GM21423 (cell line): ENCODE results near the gene C1QTNF5.
A peak's percentile ranks its signal among the peaks of the same experiment; 100 is the strongest.
"Not testable (repeated sequence)": the region's sequence is repeated elsewhere in the genome, so short reads cannot be mapped to it uniquely, and the experiment has no call there.

Experiments used
- ATAC-seq: cut with Tn5 transposase; IDR thresholded peaks from one replicate; pipeline ENCODE4 v1.9.1; 2021; ENCODE audit warnings: mild to moderate bottlenecking, moderate library complexity; ENCODE audit not compliant: unreplicated experiment

The C1QTNF5 gene

GRCh38 chr11:119340335-119341221 is at the start of gene C1QTNF5:
Gene C1QTNF5, minus strand, starts transcription at chr11:119340883. Its CDS starts 486 bp downstream, at chr11:119340397.
- ATAC-seq: no peak

- ATAC-seq: no peak
Measured at GRCh38 chr11:119389611-119390254, 49.0 kb upstream of the C1QTNF5 start.

- no peak for ATAC-seq
Measured at GRCh38 chr11:119388103-119388502, 47.4 kb upstream of the C1QTNF5 start.

- ATAC-seq: no peak
Measured at GRCh38 chr11:119384332-119384731, 43.6 kb upstream of the C1QTNF5 start.

GRCh38 chr11:119382513-119382912 is 41.8 kb upstream of the C1QTNF5 start:
- ATAC-seq: not testable (repeated sequence)

- ATAC-seq: no peak
Measured at GRCh38 chr11:119382101-119382500, 41.4 kb upstream of the C1QTNF5 start.

- ATAC-seq: peak; percentile 96
Measured at GRCh38 chr11:119381181-119381988, 40.7 kb upstream of the C1QTNF5 start, which contains the start of gene USP2. Gene USP2, minus strand, starts transcription at chr11:119381690. Its CDS starts 8,210 bp downstream, at chr11:119373480.

GRCh38 chr11:119380827-119381180 is 40.1 kb upstream of the C1QTNF5 start:
- no peak for ATAC-seq

DNA sequence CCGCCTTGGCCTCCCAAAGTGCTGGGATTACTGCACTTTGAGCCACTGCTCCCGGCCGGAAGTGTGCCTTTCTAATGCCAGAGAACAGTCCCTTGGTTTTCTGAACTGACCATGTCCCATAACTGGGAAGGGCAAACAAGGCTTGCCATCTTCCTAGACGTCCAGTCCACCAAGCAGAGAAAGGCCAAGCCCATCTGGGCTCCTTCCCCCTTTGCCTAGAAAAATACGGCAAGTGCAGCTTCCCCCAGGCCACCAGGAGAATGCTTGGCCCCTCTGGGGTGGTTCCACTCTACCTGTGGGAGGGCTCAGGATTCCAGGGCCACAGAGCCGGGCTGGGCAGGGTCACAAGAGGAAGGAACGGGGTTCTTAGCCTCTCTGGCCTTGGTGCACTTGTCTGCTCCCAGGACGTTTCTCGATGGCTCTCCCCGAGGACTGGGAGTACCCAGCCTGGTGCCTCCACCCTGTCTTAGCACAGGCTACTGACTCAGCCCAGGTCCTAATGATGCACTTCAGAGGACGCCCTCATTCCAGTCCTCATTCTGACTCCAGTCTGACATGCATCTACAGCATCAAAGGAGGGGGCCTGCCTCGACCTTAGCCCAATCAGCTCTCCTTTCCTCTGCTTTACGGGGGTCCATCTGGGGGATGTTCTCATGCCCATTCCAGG is 39.6 kb upstream of the C1QTNF5 start:
- ATAC-seq: no peak

GRCh38 chr11:119378851-119379465 is 38.3 kb upstream of the C1QTNF5 start:
- ATAC-seq: no peak

DNA sequence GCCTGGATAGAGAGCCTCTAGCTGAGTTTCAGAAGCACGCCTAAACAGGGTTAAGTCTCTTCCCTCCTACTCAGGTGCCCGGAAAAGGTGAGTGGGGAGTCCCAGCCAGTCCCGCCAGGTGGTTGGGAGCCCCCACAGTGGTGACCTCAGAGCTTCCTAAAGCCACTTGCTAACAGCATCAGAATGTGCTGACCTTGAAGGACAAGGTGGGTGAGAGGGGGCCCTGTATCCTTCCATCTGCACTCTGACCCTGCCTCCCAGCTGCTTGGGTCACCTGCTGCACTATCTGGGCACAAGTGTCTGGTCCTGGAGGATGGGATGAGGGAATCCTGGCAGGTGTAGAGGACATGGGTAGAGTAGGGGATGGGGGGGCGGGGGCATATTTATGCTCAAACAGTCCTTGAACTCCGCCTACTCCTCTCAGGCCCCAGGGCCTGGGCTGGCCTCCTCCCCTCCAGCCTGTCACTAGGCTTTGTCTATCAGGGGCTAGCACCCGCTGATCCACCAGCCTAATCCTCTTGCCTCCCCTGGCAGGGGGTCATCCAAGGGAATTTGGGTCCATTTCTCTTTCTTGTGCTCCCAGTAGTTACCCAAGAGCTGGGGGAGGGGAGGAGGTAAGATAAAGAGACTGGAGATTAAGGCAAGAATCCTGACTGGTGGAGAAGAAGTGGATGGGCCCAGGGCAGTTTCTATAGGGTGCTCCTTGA is 37.4 kb upstream of the C1QTNF5 start:
- no peak for ATAC-seq

DNA sequence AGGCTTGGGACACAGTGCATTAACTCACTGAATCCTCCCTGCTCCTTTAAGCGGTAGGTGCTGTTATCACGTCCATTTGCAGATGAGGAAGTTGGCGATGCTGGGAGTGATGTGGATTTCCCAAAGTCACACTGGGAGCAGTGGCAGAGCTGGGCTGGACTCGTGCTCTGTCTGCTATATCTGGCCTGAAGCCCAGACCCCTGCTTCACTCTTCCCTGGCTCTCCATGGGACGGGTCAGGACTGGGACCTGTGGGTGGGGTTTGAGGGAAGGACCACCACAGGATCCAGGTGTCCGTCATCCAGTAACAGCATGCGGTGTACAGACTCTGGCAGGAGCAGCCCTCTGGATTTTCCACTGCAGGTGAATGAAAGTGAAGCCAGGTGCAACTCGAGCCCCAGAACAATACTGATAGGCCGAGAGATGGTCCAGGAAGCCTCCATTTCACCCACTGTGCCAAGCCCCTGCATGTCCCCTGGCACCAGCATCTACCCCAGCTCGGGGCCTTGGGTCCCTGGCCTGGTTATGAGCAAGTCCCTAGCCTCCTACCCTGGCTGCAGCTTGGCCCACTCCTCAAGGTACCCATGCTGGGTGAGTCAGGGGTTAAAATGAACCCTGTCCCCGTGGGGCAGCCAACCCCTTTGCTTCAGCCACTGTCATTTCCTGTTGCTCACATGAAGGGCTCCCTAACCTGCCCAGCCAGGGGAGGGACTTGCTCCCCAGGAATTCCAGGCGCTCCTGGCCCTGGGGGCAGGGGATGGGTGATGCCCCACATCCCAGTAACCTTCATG is 36.6 kb upstream of the C1QTNF5 start:
- ATAC-seq: no peak

- no peak for ATAC-seq
Measured at GRCh38 chr11:119376197-119376847, 35.6 kb upstream of the C1QTNF5 start.

DNA sequence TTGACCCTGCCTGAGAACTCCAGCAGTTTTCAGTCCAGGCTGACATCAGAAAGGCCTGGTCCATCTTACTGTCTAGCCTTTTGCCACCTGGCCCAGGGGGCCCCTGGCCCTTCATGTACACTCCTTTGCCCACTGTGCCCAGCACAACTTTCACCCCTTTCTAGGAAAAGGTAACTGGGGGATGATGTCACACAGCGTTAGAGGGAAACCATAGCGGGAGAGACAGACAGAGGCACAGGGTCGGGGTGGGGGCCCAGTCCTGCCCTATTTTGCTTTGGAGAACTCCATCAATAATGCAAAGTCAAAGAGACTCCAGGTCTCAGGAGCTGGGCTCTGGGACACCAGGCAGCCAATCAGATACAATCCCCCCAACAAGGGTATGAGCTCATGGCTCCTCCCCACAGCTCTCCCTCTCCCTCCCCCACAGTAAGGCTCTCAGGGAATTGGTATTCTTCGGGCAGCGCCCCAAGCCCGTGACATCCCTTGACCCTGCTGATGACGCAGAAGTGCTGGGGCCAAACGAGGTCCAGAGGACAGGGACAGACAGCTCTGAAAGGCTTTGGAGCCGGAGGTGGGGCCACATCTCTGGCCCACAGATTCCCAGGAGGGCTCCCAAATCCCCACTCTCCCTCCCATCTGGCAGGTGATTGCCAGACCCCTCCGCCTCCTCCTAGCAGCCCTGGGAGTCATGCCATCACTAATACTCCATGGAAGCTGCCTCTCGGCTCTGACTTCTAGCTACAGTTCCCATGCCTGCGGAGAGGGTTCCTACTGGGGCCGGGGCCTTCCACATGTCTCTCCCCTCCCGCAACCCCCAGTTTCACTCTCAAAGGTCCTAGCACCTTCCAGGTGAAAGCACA is 34.9 kb upstream of the C1QTNF5 start:
- no peak for ATAC-seq

DNA sequence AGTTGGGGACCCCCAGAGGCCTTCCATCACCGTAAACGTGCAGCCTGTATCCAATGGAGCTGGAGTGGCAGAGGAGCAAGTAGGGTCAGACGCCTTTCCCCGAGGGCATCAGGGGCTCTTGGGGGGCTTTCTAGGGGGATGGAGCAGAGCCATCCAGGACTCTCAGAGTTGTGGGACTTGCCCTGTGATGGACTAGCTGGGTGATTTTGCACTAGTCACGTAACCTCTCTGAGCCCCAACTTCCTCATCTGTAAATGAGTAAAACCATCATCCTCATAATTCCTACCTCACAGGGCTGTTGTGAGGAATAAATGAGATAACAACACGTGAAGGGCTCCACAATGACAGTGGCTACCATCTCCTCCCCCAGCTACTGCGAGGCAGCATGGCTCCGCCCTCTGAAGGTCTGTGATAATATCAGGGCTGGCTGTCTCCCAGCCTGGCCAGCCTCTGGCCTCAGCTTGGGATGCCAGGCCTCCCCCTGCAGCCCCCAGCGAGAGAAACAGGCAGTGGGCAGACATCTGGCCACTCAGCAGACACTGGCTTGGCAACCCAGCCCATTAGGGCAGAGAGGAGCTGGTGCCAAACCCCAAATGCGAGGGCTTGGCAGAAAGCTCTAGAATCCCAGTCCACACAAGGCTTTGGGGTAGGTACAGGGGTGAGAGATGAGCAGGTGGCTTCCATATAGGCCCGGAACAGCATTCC is 34.1 kb upstream of the C1QTNF5 start:
- ATAC-seq: no peak

DNA sequence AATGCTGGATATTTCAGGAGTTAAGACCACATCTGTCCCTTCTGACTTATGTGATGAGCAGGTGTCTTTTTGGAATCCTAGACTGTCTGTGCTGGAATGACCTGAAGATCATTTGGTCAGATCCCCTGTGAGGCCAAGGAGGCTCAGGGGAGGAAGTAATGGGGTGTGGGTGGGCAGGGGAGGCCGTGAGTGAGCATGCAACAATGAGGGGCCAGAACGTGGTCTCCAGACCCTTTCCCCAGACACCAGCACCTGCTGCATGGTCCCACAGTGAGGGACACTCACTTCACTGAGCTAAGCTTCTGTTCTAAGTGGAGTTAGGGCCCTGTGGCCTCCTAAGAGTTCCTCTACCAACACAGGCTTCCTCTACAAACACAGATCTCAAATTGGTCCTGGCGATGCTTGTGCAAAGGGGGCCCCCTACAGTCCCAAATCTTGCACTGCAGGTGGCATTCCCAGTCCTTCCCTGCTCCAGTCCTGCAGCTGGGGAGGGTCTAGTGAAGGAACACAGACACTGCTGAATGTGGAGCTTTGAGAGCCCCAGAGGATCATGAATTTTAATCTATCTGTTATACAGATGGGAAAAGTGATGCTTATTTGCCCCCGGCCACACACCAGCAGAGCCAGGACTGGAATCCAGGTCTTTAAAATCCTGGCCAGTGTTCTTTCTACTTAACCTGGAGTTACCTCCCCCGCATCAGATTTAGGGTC is 33.4 kb upstream of the C1QTNF5 start:
- ATAC-seq: no peak
